Measurements from ENCODE around the gene HNRNPA1.
"Not testable (repeated sequence)": the region's sequence is repeated elsewhere in the genome, so short reads cannot be mapped to it uniquely, and the experiment has no call there.

The HNRNPA1 gene

DNA sequence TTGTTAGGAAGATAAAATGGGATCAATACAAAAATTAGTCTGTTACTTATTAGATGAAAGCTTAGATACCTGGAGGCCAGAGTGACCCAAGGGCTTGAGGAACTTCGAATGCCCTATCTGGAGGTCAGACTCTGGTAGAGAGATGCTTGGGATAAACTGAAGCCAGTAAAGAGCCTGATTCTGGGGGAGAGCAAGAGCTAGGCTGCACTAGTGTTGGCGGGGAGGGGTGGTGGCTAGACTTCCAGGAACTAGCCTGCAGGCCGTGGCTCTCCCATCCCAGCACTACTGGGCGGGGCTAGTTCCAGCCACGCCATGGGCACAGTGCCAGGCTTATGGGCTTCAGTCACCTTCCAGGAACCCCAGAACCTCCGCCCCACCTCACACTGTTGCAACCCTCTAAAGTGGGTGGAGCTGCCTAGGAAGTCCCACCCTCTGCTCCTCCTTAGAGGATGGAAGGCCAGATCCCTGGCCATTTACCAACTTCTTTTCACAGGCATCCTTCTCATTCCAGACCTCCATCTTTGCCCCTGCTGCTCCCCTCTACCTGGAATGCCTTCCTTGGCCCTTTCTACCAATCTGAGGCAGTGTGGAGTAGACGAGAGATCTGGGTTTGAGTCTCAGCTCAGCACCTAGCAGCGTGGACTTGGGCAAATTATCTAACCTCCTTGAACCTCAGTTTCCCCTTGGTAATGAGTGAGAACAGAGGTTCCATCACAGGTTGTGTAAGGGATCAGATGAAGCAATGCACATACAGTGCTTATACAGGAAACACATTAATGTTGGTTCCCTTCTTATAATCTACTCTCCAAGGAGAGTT, 26.6 kb downstream of the HNRNPA1 start (continued):
- peak; percentile 63; the same call in 1 of the 2 replicates for TF ChIP-seq PATZ1 (tag by site-specific recombination; IDR thresholded peaks at IDR 0.05)
- TF ChIP-seq KLF1 (tag by site-specific recombination; IDR thresholded peaks at IDR 0.05): peak; percentile 93
- TF ChIP-seq ZNF600 (tag by site-specific recombination; IDR thresholded peaks at IDR 0.05): peak; percentile 65
- no peak for TF ChIP-seq ZNF514 (tag by site-specific recombination; IDR thresholded peaks at IDR 0.05)
- no peak for TF ChIP-seq OSR2 (tag by site-specific recombination; IDR thresholded peaks at IDR 0.05)
- TF ChIP-seq BCL6B (tag by site-specific recombination; IDR thresholded peaks at IDR 0.05): peak; percentile 97
- TF ChIP-seq, protein P1, sequence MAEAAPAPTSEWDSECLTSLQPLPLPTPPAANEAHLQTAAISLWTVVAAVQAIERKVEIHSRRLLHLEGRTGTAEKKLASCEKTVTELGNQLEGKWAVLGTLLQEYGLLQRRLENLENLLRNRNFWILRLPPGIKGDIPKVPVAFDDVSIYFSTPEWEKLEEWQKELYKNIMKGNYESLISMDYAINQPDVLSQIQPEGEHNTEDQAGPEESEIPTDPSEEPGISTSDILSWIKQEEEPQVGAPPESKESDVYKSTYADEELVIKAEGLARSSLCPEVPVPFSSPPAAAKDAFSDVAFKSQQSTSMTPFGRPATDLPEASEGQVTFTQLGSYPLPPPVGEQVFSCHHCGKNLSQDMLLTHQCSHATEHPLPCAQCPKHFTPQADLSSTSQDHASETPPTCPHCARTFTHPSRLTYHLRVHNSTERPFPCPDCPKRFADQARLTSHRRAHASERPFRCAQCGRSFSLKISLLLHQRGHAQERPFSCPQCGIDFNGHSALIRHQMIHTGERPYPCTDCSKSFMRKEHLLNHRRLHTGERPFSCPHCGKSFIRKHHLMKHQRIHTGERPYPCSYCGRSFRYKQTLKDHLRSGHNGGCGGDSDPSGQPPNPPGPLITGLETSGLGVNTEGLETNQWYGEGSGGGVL (tag by site-specific recombination; IDR thresholded peaks at IDR 0.05): peak; percentile 32; the same call in 1 of the 2 replicates
- TF ChIP-seq ZNF391 (tag by site-specific recombination; IDR thresholded peaks at IDR 0.05; ENCODE audit: borderline replicate concordance, low read depth): no peak
- no peak for TF ChIP-seq INSM2 (tag by site-specific recombination; IDR thresholded peaks at IDR 0.05)

- H3K27ac ChIP-seq (ENCODE audit: extremely low read depth, low read depth, low read length): no peak overlapping the region
- no peaks in the 10 kb centered on the region for H3K9me3 ChIP-seq (ENCODE audit: control insufficient read depth, insufficient read depth, low read depth, low read length)
- ChIA-PET CTCF (interaction anchor here (0.7 to 1.2 kb wide), 6 partner anchors 11 to 110 kb away, joined by 3 to 5 read pairs (median 4); no protein-coding TSS in a partner anchor), POLR2A (interaction anchor here (1.1 to 1.5 kb wide), 3 partner anchors 11 to 31 kb away, joined by 3 to 8 read pairs (median 3); partner anchors contain the start of genes CBX5, COPZ1, HNRNPA1 and NFE2)
- H3K4me1 ChIP-seq (ENCODE audit: control insufficient read depth, insufficient read depth, low read length): peaks cover 5% of the 10 kb centered on the region
- no peak overlapping the region for H3K4me3 ChIP-seq (ENCODE audit: low read depth, low read length)
- no peaks in the 10 kb centered on the region for H3K36me3 ChIP-seq (ENCODE audit: control insufficient read depth in 2 of 2, insufficient read depth in 1 of 2, low read length in 2 of 2)
- TF ChIP-seq KLF1 (tag by site-specific recombination; IDR thresholded peaks at IDR 0.05) (peak; percentile 35; the same call in 1 of the 2 replicates), MYNN (tag by site-specific recombination; IDR thresholded peaks at IDR 0.05; ENCODE audit: borderline replicate concordance) (no peak)
These were observed 30.5 kb downstream of the HNRNPA1 start for GRCh38 chr12:54311051-54311450.

GRCh38 chr12:54312309-54312708, 31.8 kb downstream of the HNRNPA1 start:
- H3K4me3 ChIP-seq (ENCODE audit: low read depth, low read length); POLR2A ChIA-PET: not testable (repeated sequence)
- CTCF ChIA-PET: interaction anchor here (0.5 to 1.7 kb wide), 4 partner anchors 13 to 1392 kb away, joined by 3 to 7 read pairs (median 3); no protein-coding TSS in a partner anchor

More at GRCh38 chr12:54312309-54312708, 31.8 kb downstream of the HNRNPA1 start:
- not testable (repeated sequence) for H3K9me3 ChIP-seq (ENCODE audit: control insufficient read depth, insufficient read depth, low read depth, low read length); H3K27ac ChIP-seq (ENCODE audit: extremely low read depth, low read depth, low read length); H3K4me1 ChIP-seq (ENCODE audit: control insufficient read depth, insufficient read depth, low read length); H3K36me3 ChIP-seq (ENCODE audit: control insufficient read depth in 2 of 2, insufficient read depth in 1 of 2, low read length in 2 of 2)

Measured in HEK293 (cell line).